Thoracic aorta (tissue), 2 donors: ENCODE data around the gene CTNNA2. TPM values are rescaled to one million over a fixed set of nuclear protein-coding genes. Genes with fewer than 3 reads are reported as not detected.

Source experiments
- ATAC-seq: fragments of 150-250 bp; one replicate; pipeline ENCODE4 v1.8.0; 2017; ENCODE audit warnings: low read depth; ENCODE audit not compliant: insufficient number of reproducible peaks, low FRiP score
- DNase-seq: peaks from one replicate; pipeline ENCODE4 v3.0.0-alpha.2; 2020; ENCODE audit warnings: low spot score
- H3K27ac ChIP-seq, 2 donors: fragments of 200-600 bp; sonication (generic); 1 replicate in 1 of 2; 2 replicates in 1 of 2; pipeline ENCODE4 v1.5.1; 2016; ENCODE audit warnings: mild to moderate bottlenecking in 2 of 2, moderate library complexity in 2 of 2
- H3K27me3 ChIP-seq: fragments of 200-600 bp; sonication (generic); replicated peaks from 2 replicates; pipeline ENCODE4 v1.6.0; 2016; ENCODE audit warnings: mild to moderate bottlenecking; ENCODE audit not compliant: insufficient read depth
- H3K36me3 ChIP-seq: fragments of 200-600 bp; sonication (generic); one replicate; pipeline ENCODE4 v1.5.1; 2016
- H3K4me1 ChIP-seq, 2 donors: fragments of 200-600 bp; sonication (generic); 1 replicate in 1 of 2; 2 replicates in 1 of 2; pipeline versions ENCODE4 v1.5.1 to v1.6.0; 2016; ENCODE audit warnings: low read depth in 2 of 2, mild to moderate bottlenecking in 1 of 2; ENCODE audit not compliant: control insufficient read depth in 1 of 2
- H3K4me3 ChIP-seq: fragments of 200-600 bp; sonication (generic); 2 replicates; pipeline ENCODE4 v1.5.1; 2016; ENCODE audit warnings: mild to moderate bottlenecking
- H3K9me3 ChIP-seq: fragments of 200-600 bp; sonication (generic); 2 replicates; pipeline ENCODE4 v1.5.1; 2016
- total RNA-seq, 2 donors: library from RNA; depleted of rRNA; stranded (reverse); fragments of >200 nt; gene quantifications; one replicate each; pipeline versions ENCODE4 v1.1.0 to v1.2.3, GENCODE V29; 2016
- TF ChIP-seq, protein P1 (sequence below): fragments of 200-600 bp; sonication (generic); IDR thresholded peaks from one replicate; pipeline ENCODE4 v1.5.1; 2019; ENCODE audit warnings: antibody characterized with exemption

The CTNNA2 gene
- total RNA-seq, 2 donors from 2014 or later, result not detected

DNA sequence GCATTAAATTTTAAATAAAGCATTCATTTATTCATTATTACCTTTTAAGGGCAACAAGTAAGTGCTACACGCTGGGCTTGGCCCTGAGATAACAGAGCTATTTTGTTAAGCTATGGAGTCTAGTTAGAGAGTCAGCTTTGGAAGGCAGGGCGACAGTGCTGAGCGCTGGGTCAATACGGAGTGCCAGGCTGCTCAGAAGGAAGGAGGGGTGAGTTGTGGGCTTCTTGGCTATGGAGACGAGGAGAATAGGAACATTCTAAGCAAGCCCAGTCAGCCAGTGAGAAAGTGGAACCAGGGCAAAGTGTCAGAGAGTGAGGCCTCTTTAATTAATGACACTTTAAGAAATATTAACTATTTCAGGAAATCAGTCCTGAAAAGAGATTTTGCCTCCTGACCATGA, 503.3 kb downstream of the CTNNA2 start:
- DNase-seq (no peak), ATAC-seq (no peak)
- H3K4me1 ChIP-seq, result no peaks in the 10 kb centered on the region
- H3K36me3 ChIP-seq, result no peaks in the 10 kb centered on the region
- H3K4me3 ChIP-seq, result no peak overlapping the region
- no peaks in the 10 kb centered on the region for H3K27me3 ChIP-seq
- TF ChIP-seq, protein P1, sequence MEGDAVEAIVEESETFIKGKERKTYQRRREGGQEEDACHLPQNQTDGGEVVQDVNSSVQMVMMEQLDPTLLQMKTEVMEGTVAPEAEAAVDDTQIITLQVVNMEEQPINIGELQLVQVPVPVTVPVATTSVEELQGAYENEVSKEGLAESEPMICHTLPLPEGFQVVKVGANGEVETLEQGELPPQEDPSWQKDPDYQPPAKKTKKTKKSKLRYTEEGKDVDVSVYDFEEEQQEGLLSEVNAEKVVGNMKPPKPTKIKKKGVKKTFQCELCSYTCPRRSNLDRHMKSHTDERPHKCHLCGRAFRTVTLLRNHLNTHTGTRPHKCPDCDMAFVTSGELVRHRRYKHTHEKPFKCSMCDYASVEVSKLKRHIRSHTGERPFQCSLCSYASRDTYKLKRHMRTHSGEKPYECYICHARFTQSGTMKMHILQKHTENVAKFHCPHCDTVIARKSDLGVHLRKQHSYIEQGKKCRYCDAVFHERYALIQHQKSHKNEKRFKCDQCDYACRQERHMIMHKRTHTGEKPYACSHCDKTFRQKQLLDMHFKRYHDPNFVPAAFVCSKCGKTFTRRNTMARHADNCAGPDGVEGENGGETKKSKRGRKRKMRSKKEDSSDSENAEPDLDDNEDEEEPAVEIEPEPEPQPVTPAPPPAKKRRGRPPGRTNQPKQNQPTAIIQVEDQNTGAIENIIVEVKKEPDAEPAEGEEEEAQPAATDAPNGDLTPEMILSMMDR, result no peak
- H3K27ac ChIP-seq, result no peak overlapping the region
- H3K9me3 ChIP-seq, result no peaks in the 10 kb centered on the region

DNA sequence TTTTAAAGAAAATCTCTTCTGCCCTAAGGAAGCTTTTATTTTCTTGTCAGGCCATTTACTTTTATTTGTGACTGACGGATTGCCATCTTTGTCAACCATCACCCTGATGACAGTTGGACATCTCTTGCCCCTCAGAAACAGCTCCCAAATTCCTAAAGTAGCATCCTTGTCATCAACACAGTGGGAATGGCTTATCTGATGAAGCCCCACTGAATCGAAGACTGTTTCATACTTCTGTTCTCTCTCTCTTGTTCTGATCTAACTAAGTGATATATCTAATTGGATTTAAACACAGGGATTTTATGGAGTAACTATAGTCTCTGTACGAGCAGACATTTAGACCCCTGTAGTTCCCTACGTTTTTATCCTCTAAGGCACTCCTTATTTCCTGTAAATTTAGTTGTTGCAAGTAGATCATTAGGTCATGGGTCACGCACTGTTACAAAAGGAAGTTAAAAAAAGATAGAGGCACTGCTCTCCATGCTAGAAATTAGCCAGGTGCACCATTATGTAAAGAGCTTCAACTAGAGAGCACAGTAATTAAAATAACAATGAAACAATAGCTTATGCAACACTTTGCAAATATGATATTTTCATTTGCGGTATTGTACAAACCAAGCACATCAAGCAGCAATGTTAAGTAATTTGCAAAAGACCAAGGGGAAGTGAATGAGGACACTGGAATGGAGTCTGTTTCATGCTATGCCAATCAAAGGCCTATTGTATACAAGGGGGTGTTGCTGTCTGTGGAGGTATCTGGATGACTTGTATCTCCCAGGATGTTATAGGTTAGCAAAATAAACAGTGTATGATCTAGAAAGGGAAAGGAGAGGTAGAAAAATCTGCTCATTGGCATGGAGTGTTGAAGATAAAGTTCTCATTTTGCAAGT, 507.0 kb downstream of the CTNNA2 start:
- Histone ChIP-seq H3K36me3 (no peaks in the 10 kb centered on the region), H3K27ac (no peak overlapping the region), H3K27me3 (no peaks in the 10 kb centered on the region), H3K4me1 (no peaks in the 10 kb centered on the region), H3K9me3 (no peaks in the 10 kb centered on the region), H3K4me3 (no peak overlapping the region)
- TF ChIP-seq, protein P1, result no peak
- no peak for ATAC-seq
- DNase-seq, result no peak

DNA sequence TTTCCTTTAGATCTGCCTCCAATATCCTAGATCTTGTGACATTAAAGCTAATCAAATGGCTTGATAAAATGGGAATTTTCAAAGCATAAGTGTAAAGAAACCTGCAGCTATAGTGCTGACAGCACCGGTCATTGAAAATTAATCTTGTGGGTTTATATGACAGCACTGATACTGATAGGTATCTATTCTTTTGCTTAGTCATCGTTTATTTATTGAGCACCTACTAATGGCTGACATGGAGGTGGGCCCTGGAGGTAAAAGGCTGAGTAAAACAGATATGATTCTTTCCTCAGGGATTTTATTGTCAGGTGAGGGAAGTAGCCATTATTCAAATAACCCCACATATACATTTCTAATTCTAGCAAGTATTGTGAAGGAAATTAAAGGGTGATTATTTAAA, 509.2 kb downstream of the CTNNA2 start:
- Histone ChIP-seq H3K9me3 (no peaks in the 10 kb centered on the region), H3K27ac (no peak overlapping the region), H3K27me3 (no peaks in the 10 kb centered on the region), H3K4me1 (no peaks in the 10 kb centered on the region), H3K4me3 (no peak overlapping the region), H3K36me3 (no peaks in the 10 kb centered on the region)
- TF ChIP-seq, protein P1, result no peak
- DNase-seq (no peak), ATAC-seq (no peak)

DNA sequence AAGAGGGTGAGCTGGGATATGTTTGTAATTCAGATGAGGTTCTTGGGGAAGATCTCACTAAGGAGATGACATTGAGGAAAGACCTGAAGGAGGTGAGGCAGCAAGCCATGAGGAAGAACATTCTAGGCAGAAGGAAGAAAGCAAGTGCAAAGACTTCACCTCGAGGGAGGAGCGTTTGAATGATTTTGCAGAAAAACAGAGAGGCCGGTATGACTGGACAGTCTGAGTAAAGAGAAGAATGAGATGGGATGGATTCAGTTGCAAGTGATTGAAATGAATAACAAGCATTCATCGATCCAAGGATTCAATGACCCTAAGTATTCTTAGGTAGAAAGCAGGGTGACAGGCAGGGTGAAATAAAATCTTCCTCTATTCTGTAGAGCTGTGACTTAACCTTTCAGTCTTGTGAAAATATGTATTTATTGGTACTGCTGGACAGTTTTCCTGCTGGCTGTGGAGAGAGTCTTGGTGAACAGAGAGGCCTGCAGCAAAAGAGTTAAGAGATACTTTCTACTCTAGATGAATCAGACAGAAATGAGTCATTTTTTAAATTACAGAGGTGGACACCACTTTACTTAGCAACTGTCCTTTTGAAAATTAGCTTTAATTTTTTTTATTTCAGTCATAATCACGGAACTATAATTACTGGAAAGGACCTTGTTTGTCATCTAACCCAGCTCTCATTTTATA, 513.3 kb downstream of the CTNNA2 start:
- no peak for ATAC-seq
- Histone ChIP-seq H3K27me3 (no peaks in the 10 kb centered on the region), H3K4me3 (no peak overlapping the region), H3K9me3 (no peaks in the 10 kb centered on the region), H3K36me3 (no peaks in the 10 kb centered on the region), H3K27ac (no peak overlapping the region), H3K4me1 (no peaks in the 10 kb centered on the region)
- no peak for DNase-seq
- TF ChIP-seq, protein P1, result no peak

DNA sequence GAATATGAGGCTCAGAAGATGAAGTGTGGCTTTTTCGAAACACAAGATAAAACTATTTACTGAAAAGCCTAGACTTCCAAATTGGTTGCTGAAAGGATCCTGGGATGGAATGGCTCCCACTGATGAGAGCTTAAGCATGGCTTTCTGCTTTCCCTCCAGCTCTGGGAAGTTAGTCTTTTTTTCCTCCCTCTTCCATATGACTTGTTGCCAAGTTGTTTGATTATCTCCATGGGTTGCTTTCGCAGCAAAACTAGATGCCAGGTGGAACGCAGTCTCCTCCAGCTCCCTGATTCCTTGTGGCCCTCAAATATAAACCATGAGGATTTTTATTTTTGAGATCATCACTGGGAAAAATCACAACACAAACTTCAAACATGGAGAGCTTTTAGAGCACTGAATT, 515.2 kb downstream of the CTNNA2 start:
- no peaks in the 10 kb centered on the region for H3K36me3 ChIP-seq
- ATAC-seq, result no peak
- H3K4me1 ChIP-seq, result no peaks in the 10 kb centered on the region
- H3K27ac ChIP-seq, result no peak overlapping the region
- no peaks in the 10 kb centered on the region for H3K9me3 ChIP-seq
- DNase-seq, result no peak
- H3K27me3 ChIP-seq, result no peaks in the 10 kb centered on the region
- H3K4me3 ChIP-seq, result no peak overlapping the region
- TF ChIP-seq, protein P1, result no peak
